ENCODE measurements around the gene ZMYND15.

Gene ZMYND15

GRCh38 chr17:4743898-4744297 is 4.3 kb downstream of the ZMYND15 start:
- DNase-seq = no peak

DNA sequence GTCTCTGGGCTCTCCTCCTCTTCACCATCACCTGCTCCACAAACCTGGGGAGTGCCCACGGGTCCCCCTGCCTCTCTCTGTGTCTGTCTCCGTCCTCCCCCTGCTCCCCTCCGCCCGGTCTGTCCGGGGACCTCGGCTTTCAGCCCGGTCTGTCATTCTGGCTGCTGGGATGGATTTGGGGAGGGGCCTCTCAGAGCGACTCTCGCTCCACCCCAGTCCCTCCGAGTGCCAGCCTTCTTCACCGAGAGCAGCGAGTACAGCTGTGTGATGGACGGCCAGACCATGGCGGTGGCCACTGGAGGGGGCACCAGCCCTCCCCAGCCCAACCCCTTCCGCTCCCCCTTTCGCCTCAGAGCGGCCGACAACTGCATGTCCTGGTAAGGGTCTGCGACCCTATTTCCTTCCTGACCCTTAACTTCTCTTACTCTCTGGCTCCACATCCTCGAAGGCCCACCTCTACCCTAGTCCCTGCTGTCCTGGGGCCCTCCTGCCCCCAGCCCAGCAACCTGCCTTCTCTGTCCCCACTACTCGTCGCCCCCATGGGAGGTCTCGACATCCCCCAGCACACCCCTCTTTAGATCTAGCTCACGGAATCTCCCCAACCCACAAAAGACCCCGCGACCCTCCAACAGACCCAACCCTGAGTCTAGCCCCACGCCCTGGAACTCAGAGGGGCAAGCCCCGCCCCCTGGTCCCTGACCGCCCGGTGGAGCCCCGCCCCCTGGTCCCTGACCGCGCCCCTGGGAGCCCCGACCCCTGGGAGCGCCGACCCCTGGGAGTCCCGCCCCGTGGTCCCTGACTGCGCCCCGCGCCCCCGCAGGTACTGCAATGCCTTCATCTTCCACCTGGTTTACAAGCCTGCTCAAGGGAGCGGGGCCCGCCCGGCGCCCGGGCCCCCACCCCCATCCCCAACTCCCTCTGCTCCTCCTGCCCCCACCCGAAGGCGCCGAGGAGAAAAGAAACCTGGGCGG is 5.7 kb downstream of the ZMYND15 start:
- DNase-seq = no peak

DNA sequence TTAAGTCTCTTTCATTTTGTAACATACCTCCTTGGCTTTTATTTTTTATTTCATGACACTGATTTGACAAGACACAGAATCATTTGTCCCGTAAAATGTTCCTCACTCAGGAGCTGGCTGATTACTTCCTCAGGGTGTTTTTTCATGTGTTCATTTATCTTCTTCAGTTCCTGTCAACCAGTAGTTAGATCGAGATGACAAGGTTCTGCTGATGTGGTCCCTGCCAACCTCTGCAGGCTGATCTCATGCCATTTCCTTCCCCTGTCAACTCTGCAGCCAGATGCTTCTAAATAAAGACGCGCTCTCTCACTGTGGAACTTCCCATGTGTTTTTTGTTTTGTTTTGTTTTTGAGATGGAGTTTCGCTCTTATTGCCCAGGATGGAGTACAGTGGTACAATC is 8.2 kb downstream of the ZMYND15 start:
- no peak for DNase-seq

- no peak for DNase-seq
Observed at GRCh38 chr17:4748686-4749085, 9.1 kb downstream of the ZMYND15 start.

DNA sequence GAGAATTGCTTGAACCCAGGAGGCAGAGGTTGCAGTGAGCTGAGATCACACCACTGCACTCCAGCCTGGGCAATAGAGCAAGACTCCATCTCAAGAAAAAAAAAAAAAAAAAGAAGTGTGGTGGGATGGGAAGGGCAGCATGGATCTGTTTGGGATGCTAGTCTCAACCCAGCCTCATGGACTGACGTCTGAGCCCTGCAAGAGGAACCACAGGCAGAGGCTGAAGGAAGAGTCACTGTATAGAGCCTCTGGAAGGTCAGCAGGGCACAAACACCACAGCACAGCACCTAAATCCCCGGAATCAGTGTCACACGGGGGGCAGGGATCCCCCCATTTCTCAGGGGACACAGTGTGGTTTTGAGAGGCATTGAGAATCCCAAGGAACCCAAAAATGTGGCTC is 11.0 kb downstream of the ZMYND15 start:
- DNase-seq = no peak

- no peak for DNase-seq
Observed at GRCh38 chr17:4751932-4752331, 12.3 kb downstream of the ZMYND15 start.

DNA sequence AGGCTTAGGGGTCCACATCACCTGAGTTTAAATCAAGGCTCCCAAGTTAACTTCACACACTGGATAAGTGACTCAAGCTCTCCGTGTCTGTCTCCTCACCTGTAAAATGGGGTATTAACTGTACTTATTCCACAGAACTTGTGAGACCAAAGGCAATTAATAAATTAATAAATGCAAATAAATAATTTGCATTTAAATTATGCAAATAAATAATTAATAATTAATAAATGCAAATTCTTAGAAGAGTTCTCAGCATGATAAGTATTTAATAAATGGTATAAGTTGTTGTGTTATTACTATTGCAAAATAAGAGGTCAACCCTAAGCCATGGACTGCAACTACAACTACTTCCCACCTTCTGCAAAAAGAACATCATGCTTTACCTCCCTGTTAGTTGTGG is 13.8 kb downstream of the ZMYND15 start:
- no peak for DNase-seq

GRCh38 chr17:4759776-4760236 is 20.2 kb downstream of the ZMYND15 start:
- no peak for DNase-seq

GRCh38 chr17:4764595-4764994 is 25.0 kb downstream of the ZMYND15 start:
- no peak for DNase-seq

GRCh38 chr17:4766201-4766600 is 26.6 kb downstream of the ZMYND15 start:
- DNase-seq = no peak

DNA sequence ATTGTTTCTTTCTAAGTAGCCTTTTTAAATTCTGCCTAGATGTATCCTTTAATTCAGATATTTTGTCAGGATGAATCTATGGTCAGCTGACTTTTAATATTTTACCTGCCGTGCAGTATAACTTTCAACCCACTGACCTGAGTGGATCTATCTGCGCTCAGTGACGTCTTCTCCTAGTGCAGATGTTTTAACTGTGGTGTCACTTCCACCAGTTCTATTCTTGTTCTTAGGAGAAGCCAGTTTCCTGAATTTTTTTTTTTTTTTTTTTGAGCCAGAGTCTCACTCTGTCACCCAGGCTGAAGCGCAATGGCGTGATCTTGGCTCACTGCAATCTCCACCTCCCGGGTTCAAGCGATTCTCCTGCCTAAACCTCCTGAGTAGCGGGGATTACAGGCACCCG is 27.1 kb downstream of the ZMYND15 start:
- DNase-seq = no peak

DNA sequence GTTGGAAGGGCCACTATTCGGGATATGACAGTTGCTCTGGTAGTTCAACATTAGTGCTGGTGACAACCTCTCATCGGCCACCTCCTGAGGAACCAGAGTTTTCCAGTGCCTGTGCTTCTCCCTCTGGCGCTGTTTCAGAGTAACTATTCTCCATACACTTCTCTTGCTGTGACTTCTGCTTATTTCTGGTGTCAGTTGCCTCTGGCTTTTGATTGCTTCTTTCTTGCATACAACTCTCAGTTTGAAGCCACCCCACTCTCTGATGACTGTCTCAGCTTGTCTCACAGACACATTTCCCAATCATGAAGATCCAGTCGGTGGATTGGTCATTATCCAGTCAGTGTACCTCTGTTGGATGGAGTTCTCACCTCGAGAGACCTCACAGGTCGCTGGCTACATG is 28.7 kb downstream of the ZMYND15 start:
- DNase-seq = no peak

GRCh38 chr17:4769628-4770027 is 30.0 kb downstream of the ZMYND15 start:
- no peak for DNase-seq

GRCh38 chr17:4771519-4772234 is 32.0 kb downstream of the ZMYND15 start, which contains the start of gene TM4SF5:
Gene TM4SF5, plus strand, starts transcription at chr17:4771886. Its CDS starts 37 bp downstream, at chr17:4771923.
- no peak for DNase-seq

GRCh38 chr17:4772235-4772613 is 32.6 kb downstream of the ZMYND15 start:
- no peak for DNase-seq

GRCh38 chr17:4777969-4778760 is 38.5 kb downstream of the ZMYND15 start:
- no peak for DNase-seq

DNA sequence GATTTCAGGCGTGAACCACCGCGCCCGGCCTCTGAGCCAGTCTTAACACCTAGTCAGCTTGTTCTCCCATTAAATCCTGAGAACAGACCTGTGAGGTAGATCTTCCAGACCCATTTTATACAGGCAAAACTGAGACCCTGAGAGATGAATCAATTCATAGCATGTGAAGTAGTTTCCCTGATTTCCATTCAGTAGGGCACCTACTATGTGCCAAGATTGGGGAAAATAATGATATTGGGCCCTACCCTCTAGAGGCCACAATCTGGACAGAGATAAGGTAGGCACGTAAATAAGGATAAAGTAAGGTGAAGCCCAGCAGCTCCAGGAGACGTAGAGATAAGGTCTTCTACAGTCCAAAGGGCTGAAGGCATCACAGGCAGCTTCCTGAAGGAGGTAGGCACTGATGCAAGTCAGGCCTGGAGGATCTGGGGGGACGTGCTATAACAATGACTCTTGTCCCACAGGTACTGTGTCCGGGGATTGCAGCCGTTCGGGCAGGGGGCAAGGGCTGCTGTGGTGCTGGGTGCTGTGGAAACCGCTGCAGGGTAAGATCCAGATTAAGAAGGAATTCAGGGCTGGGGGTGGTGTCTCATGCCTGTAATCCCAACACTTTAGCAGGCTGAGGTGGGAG is 40.8 kb downstream of the ZMYND15 start:
- DNase-seq = no peak

DNA sequence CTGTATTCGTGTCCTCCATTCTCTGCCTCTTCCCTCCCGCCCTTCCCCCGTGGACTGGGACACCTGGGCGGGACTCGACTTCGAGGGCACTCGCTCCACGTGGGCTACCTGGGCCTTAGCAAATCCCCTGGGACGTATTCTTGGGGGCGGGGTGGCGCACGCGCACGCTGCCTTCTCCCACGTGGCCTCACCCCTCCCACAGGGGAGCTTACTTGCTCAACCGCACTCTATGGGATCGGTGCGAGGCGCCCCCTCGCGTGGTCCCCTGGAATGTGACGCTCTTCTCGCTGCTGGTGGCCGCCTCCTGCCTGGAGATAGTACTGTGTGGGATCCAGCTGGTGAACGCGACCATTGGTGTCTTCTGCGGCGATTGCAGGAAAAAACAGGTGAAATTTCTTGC is 43.0 kb downstream of the ZMYND15 start:
- no peak for DNase-seq

GRCh38 chr17:4785311-4786105 is 45.9 kb downstream of the ZMYND15 start:
- no peak for DNase-seq

- DNase-seq = no peak
Observed at GRCh38 chr17:4786106-4786511, 46.5 kb downstream of the ZMYND15 start, which contains the start of gene VMO1. Gene VMO1, minus strand, starts transcription at chr17:4786364. Its CDS starts 12 bp downstream, at chr17:4786352.

- DNase-seq = no peak
Observed at GRCh38 chr17:4786516-4786915, 46.9 kb downstream of the ZMYND15 start.

All from NCI-H2171 (cell line).